HepG2 (cell line): ENCODE data around the gene SEMA7A. TPM values are rescaled to one million over a fixed set of nuclear protein-coding genes. Genes with fewer than 3 reads are reported as not detected.

Source experiments
- CEBPG ChIP-seq: IDR thresholded peaks from 2 replicates; pipeline ENCODE4 v1.6.1; 2016
- ETV5 ChIP-seq: IDR thresholded peaks from 2 replicates; pipeline ENCODE4 v1.6.1; 2018; ENCODE audit warnings: missing biosample characterization, missing genetic modification reagents, inconsistent platforms, borderline replicate concordance
- HDAC2 ChIP-seq: sonication (generic); formaldehyde crosslinking; IDR thresholded peaks from 2 replicates; pipeline ENCODE4 v1.4.0; 2020; ENCODE audit warnings: missing genetic modification reagents
- MEF2D ChIP-seq: sonication (generic); formaldehyde crosslinking; IDR thresholded peaks from 2 replicates; pipeline ENCODE4 v1.5.1; 2020; ENCODE audit warnings: mild to moderate bottlenecking, missing genetic modification reagents
- PTBP1 ChIP-seq: fragments of 200-400 bp; formaldehyde crosslinking; IDR thresholded peaks from 2 replicates; pipeline ENCODE4 v1.6.1; 2018; ENCODE audit warnings: low read length, low read depth; ENCODE audit not compliant: poor library complexity, severe bottlenecking
- ZKSCAN5 ChIP-seq: sonication (generic); formaldehyde crosslinking; IDR thresholded peaks from 2 replicates; pipeline ENCODE4 v1.5.1; 2020; ENCODE audit warnings: mild to moderate bottlenecking, missing genetic modification reagents
- ZNF616 ChIP-seq: sonication (generic); formaldehyde crosslinking; IDR thresholded peaks from 2 replicates; pipeline ENCODE4 v1.5.0; 2020; ENCODE audit warnings: low read depth, mild to moderate bottlenecking, missing genetic modification reagents
- ZNF776 ChIP-seq: sonication (generic); formaldehyde crosslinking; IDR thresholded peaks from 2 replicates; pipeline ENCODE4 v1.4.0; 2020; ENCODE audit warnings: mild to moderate bottlenecking, missing genetic modification reagents
- polyA plus RNA-seq, 8 experiments: library from polyadenylated mRNA; depleted of rRNA in 3 of 8; stranded (reverse) in 7 of 8; unstranded in 1 of 8; fragments of >200 nt; fragmentation: Illumina TruSeq in 4 of 8; extraction: Trizol in 4 of 8; gene quantifications; 2 replicates each; pipeline versions ENCODE4 v1.2.1 to v1.2.3, GENCODE V29; 2011 to 2016; ENCODE audit warnings: low read depth in 4 of 8, missing spikeins in 1 of 8, mixed read lengths in 1 of 8; ENCODE audit not compliant: insufficient read depth in 1 of 8
- total RNA-seq, 5 experiments: library from RNA; depleted of rRNA; stranded (reverse); fragments of >200 nt; fragmentation: Illumina TruSeq; extraction: Trizol; gene quantifications; 2 replicates each; pipeline ENCODE4 v1.2.3, GENCODE V29; 2016; ENCODE audit warnings: low read depth in 1 of 5
- TF ChIP-seq, protein P1 (sequence below): sonication (generic); formaldehyde crosslinking; IDR thresholded peaks from 2 replicates; pipeline ENCODE4 v1.5.1; 2020; ENCODE audit warnings: mild to moderate bottlenecking, missing genetic modification reagents, borderline replicate concordance

SEMA7A gene
- total and polyA plus RNA-seq, 2 of the 13 experiments (the other 11 are each of a cell fraction or from before 2014, with no cell fraction given) = 9.0 to 15.8 TPM

DNA sequence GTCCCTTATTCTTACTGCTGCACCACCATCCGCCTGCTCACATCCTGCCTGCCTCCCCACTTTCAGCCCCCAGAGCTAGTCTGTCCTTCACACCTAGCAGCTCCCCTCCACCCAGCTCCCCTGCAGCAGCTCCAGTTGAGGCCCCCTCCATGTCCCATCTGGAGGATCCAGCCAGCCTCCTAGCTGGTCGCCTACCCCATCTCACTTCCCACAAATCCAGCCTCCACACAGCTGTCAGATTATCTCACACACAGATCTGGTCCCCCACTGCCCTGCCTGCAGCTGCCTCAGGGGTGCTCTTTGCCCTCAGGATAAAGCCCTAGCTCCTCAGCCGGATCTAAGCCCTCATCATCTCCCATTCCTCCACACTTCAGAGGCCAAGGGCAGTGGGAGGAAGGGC, 8.8 kb upstream of the SEMA7A start (continued):
- TF ChIP-seq, protein P1, sequence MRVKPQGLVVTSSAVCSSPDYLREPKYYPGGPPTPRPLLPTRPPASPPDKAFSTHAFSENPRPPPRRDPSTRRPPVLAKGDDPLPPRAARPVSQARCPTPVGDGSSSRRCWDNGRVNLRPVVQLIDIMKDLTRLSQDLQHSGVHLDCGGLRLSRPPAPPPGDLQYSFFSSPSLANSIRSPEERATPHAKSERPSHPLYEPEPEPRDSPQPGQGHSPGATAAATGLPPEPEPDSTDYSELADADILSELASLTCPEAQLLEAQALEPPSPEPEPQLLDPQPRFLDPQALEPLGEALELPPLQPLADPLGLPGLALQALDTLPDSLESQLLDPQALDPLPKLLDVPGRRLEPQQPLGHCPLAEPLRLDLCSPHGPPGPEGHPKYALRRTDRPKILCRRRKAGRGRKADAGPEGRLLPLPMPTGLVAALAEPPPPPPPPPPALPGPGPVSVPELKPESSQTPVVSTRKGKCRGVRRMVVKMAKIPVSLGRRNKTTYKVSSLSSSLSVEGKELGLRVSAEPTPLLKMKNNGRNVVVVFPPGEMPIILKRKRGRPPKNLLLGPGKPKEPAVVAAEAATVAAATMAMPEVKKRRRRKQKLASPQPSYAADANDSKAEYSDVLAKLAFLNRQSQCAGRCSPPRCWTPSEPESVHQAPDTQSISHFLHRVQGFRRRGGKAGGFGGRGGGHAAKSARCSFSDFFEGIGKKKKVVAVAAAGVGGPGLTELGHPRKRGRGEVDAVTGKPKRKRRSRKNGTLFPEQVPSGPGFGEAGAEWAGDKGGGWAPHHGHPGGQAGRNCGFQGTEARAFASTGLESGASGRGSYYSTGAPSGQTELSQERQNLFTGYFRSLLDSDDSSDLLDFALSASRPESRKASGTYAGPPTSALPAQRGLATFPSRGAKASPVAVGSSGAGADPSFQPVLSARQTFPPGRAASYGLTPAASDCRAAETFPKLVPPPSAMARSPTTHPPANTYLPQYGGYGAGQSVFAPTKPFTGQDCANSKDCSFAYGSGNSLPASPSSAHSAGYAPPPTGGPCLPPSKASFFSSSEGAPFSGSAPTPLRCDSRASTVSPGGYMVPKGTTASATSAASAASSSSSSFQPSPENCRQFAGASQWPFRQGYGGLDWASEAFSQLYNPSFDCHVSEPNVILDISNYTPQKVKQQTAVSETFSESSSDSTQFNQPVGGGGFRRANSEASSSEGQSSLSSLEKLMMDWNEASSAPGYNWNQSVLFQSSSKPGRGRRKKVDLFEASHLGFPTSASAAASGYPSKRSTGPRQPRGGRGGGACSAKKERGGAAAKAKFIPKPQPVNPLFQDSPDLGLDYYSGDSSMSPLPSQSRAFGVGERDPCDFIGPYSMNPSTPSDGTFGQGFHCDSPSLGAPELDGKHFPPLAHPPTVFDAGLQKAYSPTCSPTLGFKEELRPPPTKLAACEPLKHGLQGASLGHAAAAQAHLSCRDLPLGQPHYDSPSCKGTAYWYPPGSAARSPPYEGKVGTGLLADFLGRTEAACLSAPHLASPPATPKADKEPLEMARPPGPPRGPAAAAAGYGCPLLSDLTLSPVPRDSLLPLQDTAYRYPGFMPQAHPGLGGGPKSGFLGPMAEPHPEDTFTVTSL (CRISPR knock-in tag) = peak; percentile 4; the same call in 1 of the 2 replicates
- TF ChIP-seq ZNF616 (CRISPR knock-in tag) (no peak), ETV5 (CRISPR knock-in tag) (0 out of 2 replicates have a peak, but pooled peaks have one; percentile 38), CEBPG (CRISPR knock-in tag) (0 out of 2 replicates have a peak, but pooled peaks have one; percentile 8), ZKSCAN5 (CRISPR knock-in tag) (0 out of 2 replicates have a peak, but pooled peaks have one; percentile 15), PTBP1 (peak; percentile 56), HDAC2 (CRISPR knock-in tag) (peak; percentile 25; the same call in 1 of the 2 replicates), ZNF776 (0 out of 2 replicates have a peak, but pooled peaks have one; percentile 18), MEF2D (CRISPR knock-in tag) (0 out of 2 replicates have a peak, but pooled peaks have one; percentile 7)
- TF ChIP-seq, all 625 proteins: peak for 28
